ENCODE data around the gene SLC25A39. TPM values are rescaled to one million over a fixed set of nuclear protein-coding genes. Genes with fewer than 3 reads are reported as not detected.

SLC25A39 gene
- total RNA-seq, 1 donor from 2014 or later: 93.1 TPM

DNA sequence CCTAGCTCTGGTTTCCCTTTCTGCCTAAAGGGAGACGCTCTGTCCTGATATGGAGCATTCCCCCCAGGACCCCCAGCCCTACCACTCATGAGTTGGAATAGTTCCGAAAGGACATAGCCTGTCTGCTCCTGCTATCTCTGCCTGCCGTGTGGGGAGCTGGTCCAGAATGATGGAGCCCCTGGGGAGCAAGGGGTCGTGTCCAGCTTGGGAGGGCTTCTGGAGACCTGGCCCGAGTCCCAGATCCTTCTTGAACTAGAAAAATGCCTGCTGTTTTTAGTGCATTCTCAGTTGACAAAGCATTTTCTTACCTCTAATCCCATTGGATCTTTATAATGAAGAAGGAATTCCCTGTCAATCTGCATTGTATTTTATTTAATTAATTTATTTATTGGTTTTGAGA, 11.3 kb upstream of the SLC25A39 start:
- no peak overlapping the region for H3K27ac ChIP-seq
- no peak overlapping the region for H3K4me3 ChIP-seq
- no peaks in the 10 kb centered on the region for H3K4me1 ChIP-seq
- TF ChIP-seq POLR2AphosphoS5 (IDR thresholded peaks at IDR 0.05; ENCODE audit: insufficient read depth in 1 of 2, low read depth in 1 of 2): no peak
- TF ChIP-seq, protein P1, sequence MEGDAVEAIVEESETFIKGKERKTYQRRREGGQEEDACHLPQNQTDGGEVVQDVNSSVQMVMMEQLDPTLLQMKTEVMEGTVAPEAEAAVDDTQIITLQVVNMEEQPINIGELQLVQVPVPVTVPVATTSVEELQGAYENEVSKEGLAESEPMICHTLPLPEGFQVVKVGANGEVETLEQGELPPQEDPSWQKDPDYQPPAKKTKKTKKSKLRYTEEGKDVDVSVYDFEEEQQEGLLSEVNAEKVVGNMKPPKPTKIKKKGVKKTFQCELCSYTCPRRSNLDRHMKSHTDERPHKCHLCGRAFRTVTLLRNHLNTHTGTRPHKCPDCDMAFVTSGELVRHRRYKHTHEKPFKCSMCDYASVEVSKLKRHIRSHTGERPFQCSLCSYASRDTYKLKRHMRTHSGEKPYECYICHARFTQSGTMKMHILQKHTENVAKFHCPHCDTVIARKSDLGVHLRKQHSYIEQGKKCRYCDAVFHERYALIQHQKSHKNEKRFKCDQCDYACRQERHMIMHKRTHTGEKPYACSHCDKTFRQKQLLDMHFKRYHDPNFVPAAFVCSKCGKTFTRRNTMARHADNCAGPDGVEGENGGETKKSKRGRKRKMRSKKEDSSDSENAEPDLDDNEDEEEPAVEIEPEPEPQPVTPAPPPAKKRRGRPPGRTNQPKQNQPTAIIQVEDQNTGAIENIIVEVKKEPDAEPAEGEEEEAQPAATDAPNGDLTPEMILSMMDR (IDR thresholded peaks at IDR 0.05): no peak
- no peak for TF ChIP-seq POLR2A (IDR thresholded peaks at IDR 0.05)
- H3K9me3 ChIP-seq: no peaks in the 10 kb centered on the region
- no peaks in the 10 kb centered on the region for H3K36me3 ChIP-seq
- DNase-seq (ENCODE audit: extremely low spot score in 2 of 2): no peak
- H3K27me3 ChIP-seq: no peaks in the 10 kb centered on the region
- intact Hi-C loops (cut with DNase I): no loop called here

DNA sequence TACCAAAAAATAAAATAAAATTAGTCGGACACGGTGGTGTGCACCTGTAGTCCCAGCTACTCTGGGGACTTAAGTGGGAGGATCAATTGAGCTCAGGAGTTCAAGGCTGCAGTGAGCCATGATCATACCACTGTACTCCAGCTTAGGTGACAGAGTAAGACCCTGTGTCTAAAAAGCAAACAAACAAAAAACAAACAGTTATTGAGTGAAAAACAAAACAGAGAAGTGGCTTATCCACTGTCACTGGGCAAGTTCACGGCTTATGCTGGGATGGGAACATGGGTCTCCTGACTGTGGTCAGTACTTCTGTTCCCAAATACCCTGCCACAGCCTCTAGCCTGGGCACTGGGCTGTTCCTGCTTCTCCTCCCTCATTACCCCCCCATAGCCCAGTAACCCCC, 10.9 kb upstream of the SLC25A39 start:
- Histone ChIP-seq H3K4me1 (no peaks in the 10 kb centered on the region), H3K36me3 (no peaks in the 10 kb centered on the region), H3K4me3 (no peak overlapping the region), H3K9me3 (no peaks in the 10 kb centered on the region), H3K27me3 (no peaks in the 10 kb centered on the region), H3K27ac (no peak overlapping the region)
- intact Hi-C loops (cut with DNase I): no loop called here
- no peak for DNase-seq (ENCODE audit: extremely low spot score in 2 of 2)
- TF ChIP-seq POLR2AphosphoS5 (IDR thresholded peaks at IDR 0.05; ENCODE audit: insufficient read depth in 1 of 2, low read depth in 1 of 2) (no peak), POLR2A (IDR thresholded peaks at IDR 0.05) (no peak)
- TF ChIP-seq, protein P1 (IDR thresholded peaks at IDR 0.05): no peak

DNA sequence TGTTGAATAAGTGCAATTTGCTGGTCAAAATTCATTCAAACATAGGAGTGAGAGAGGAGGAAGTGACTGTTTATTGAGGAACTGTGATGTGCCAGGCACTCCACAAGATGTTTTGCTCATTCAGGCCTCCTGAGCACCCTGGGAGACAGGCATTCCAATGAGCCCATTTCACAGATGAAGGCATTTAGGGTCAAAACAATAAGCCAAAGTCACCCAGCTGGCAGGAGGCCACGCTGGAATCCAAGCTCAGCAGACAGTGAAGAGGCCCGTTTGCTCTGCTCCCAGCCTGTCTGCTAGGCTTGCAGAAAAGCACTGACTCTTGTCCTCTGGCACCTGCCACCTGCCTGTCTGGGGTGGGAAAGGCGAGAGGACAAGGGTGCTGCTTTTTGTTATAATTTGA, 10.1 kb upstream of the SLC25A39 start:
- intact Hi-C loops (cut with DNase I): no loop called here
- H3K27ac ChIP-seq: no peak overlapping the region
- TF ChIP-seq POLR2A (IDR thresholded peaks at IDR 0.05): no peak
- TF ChIP-seq POLR2AphosphoS5 (IDR thresholded peaks at IDR 0.05; ENCODE audit: insufficient read depth in 1 of 2, low read depth in 1 of 2): no peak
- TF ChIP-seq, protein P1 (IDR thresholded peaks at IDR 0.05): no peak

DNA sequence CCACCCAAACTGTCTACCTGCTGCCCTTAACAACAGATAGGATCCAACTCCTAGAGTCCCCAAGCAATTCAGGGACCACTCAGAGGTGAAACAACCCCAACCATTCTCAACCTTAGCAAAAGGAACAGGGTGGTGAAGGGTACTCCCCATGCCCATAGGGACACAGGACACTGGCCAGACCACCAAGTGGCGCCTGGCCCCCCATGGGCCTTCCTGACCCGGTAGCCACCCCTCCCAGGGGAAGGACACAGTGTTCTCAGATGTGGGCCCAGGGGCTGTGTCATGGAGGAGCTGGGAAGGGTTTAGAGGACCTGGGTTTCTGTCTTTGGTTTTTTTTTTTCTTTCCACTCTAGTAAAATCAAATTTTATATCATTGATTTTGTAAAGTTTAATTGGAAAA, 9.7 kb upstream of the SLC25A39 start:
- TF ChIP-seq, protein P1 (IDR thresholded peaks at IDR 0.05): no peak
- TF ChIP-seq POLR2AphosphoS5 (IDR thresholded peaks at IDR 0.05; ENCODE audit: insufficient read depth in 1 of 2, low read depth in 1 of 2): no peak
- TF ChIP-seq POLR2A (IDR thresholded peaks at IDR 0.05): no peak
- no peaks in the 10 kb centered on the region for H3K27me3 ChIP-seq
- no peak for DNase-seq (ENCODE audit: extremely low spot score in 2 of 2)
- H3K9me3 ChIP-seq: no peaks in the 10 kb centered on the region
- no peaks in the 10 kb centered on the region for H3K4me1 ChIP-seq
- no peaks in the 10 kb centered on the region for H3K36me3 ChIP-seq
- H3K27ac ChIP-seq: no peak overlapping the region
- no peak overlapping the region for H3K4me3 ChIP-seq
- intact Hi-C loops (cut with DNase I): no loop called here

More for the DNA sequence above, 10.1 kb upstream of the SLC25A39 start:
- no peaks in the 10 kb centered on the region for H3K4me1 ChIP-seq
- H3K9me3 ChIP-seq: no peaks in the 10 kb centered on the region
- H3K4me3 ChIP-seq: no peak overlapping the region
- DNase-seq (ENCODE audit: extremely low spot score in 2 of 2): no peak
- H3K36me3 ChIP-seq: no peaks in the 10 kb centered on the region
- no peaks in the 10 kb centered on the region for H3K27me3 ChIP-seq

DNA sequence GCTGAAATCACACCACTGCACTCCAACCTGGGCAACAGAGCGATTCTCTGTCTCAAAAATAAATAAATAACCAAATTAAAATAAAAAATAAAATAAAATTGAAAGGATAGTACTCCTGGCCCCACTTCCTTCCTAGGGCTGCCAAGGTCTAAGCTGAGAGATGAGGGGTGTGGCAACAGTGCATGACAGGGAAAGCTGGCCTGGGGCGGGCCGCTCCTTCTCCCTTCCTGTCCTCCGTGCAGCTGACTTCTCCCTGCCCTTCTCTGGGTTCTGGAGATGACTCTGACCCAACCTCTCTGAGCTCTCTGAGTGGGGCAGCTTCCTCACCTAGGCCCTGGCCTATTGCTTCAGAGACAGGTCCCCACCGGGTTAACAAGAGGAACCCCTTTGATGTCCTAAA, 8.7 kb upstream of the SLC25A39 start:
- no peak for DNase-seq (ENCODE audit: extremely low spot score in 2 of 2)
- H3K4me3 ChIP-seq: no peak overlapping the region
- TF ChIP-seq, protein P1 (IDR thresholded peaks at IDR 0.05): no peak
- no peak for TF ChIP-seq POLR2A (IDR thresholded peaks at IDR 0.05)
- no peaks in the 10 kb centered on the region for H3K9me3 ChIP-seq
- H3K27ac ChIP-seq: no peak overlapping the region
- no peaks in the 10 kb centered on the region for H3K4me1 ChIP-seq
- no peaks in the 10 kb centered on the region for H3K36me3 ChIP-seq
- intact Hi-C loops (cut with DNase I): no loop called here
- H3K27me3 ChIP-seq: no peaks in the 10 kb centered on the region

Data from vagina (tissue), 2 donors.